GM19238 (cell line): ENCODE data around the gene HES6.

Experiments used
- DNase-seq: peaks from one replicate; pipeline ENCODE4 v3.0.0; 2011; ENCODE audit warnings: low spot score; ENCODE audit not compliant: insufficient read length

HES6 gene

GRCh38 chr2:238235856-238236255 is 4.0 kb downstream of the HES6 start:
- DNase-seq, result no peak

DNA sequence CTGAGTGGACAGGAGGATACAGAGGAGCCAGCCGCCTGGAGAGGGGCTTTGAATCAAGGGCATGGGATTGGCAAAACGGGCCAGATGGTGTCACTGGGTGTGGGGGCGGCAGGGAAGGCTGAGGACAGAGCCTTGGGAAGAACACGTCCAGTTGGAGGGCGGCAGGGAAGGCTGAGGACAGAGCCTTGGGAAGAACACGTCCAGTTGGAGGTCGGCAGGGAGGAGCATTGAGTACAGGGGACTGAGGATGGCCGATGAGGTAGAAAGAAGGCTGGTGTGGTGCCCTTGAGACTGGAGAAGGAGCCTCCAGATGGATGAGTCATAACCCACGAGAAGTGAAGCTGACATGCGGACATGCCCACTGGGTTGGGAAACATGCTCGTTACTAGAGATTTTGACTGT is 4.5 kb downstream of the HES6 start:
- DNase-seq, result no peak

DNA sequence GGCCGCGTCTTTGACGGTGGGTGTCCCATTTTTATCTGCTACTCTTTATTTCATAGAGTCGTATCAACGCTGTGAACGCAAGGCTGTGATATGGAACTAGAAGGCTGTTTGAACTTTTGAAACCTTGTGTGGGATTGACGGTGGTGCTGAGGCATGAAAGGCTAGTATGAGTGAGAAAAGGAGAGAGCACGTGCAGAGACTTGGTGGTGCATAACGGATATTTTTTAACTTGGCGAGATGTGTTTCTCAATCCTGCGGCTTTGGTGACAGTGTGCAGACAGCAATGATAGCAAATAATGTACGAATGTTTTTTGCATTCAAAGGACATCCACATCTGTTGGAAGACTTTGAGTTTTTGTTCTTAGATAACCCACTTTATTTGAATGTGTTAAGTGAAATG is 6.2 kb downstream of the HES6 start:
- no peak for DNase-seq

- no peak for DNase-seq
These were observed 8.0 kb downstream of the HES6 start for GRCh38 chr2:238231809-238232208.

DNA sequence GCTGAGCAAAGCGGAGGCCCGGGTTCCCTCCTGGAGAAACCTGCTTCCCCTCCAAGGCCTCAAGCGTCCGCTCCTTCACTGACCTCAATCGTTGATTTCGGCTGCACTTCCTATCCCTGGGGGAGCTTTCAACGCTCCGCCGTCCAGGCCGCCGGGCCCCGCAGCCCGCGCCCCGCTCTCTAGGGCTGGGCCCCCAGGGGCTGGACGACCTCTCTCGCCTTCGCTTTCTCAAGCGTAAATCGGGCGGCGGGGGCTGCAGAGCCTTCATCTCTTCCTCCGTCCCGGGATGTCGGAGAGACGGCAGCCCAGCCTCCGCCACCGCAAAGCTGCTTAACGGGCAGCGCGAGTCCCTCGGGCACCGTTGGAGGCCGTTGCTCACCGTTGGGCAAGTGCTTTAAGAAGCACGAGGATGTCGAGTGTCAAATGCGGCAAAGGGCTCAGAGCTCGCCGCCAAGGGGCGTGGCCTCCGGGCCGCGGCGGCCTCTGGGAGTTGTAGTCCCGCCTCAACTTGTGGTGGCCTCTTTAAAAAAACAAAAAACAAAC is 8.5 kb downstream of the HES6 start:
- DNase-seq, result peak; percentile 83

DNA sequence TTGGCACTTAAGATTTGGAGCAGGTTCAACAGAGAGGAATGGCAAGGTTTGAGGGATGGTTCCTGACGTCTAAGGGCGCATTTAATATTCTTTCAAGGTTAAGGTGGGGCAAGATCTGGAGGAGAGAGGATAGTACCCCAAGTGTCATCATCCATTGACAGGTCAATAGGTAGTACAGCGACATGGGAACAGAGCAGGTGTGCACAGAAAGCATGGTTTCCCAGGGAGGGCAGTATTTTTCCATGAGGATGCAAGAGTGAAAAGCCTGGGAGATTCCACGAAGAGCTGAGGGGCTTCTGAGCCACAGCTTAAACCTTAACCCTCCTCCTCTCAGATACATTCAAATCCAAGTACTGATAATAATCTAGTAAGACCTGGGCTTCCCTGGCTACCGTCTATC is 9.1 kb downstream of the HES6 start:
- no peak for DNase-seq

GRCh38 chr2:238228700-238229099 is 11.1 kb downstream of the HES6 start:
- DNase-seq, result no peak

- DNase-seq, result no peak
These were observed 12.2 kb downstream of the HES6 start for GRCh38 chr2:238227587-238228032.

DNA sequence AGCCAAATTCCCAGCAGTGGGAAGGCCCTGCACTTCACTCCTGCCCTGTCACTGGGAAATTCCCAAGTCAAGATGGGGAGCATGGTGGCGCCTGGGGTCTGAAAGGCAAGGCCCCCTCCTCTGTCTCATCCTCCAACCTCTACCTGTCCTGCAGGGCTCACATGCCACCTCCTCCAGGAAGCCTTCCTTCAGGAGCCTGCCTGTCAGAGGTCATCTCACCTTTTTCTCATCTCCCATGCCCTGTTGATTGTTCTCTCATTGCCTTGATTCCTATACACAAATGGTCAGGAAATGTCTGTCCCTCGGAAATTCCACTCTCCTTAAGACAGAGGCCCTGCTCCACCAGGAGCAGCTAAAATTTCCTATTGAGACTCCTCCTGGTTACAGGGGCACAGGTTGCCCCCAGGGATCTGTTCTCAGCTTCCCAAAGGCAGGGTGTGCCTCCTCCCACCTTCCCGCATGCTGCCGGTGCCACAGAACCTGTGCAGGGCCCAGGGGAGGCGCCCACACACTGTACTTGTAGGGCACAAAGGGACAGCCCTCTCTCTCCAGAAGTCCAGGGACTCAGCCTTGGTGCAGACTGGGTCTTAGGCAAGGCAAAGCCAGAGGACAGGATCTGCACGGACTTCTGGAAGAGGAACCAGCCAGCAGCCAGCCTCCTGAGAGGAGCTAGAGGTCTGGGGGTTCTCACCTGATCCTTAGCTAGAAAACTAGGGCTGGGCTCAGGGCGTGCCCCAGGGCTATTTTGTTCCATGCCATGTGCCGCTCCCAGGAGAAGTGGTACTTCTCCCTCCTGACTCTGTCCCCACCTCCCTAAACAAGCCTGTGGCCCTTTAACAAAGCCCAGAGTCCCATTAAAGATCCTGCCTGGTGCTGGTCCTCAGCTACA is 12.9 kb downstream of the HES6 start:
- DNase-seq, result no peak

DNA sequence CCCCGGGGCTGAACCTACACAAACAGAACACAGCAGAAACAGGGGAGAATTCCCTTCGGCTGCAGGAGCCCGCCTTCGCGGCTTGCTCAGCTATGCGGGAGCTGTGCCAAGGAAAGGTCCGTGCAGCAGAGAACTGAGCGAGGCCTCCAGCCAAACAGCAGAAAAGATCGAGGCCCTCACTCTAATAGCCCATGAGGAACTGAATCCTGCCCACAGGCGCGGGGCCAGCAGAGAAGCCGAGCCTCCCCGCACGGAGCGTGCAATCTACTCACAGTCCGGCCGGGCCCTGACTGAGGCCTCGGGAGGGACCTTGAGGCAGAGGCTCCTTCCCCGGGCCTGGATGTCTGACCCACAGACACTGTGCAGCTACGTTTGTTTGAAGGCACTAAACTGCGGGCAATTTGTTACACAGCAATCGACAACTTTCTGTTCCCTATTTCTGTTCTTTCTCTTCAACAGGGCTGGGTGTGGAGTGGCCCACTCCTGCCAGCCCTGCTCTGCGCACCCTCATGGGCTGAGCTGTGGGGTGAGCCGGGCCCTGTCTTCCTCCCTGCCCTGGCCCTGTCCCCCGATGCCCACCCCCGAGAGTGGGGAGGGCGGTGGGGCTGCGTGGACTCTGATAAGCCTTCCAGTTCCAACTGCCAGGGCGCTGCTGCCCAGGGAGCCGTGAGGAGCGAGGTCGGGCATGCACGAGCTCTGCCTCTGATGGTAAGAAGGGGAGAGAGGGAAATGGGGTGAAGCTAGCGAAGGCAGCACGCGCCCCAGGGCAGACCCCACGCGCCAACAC is 13.7 kb downstream of the HES6 start:
- DNase-seq, result no peak

DNA sequence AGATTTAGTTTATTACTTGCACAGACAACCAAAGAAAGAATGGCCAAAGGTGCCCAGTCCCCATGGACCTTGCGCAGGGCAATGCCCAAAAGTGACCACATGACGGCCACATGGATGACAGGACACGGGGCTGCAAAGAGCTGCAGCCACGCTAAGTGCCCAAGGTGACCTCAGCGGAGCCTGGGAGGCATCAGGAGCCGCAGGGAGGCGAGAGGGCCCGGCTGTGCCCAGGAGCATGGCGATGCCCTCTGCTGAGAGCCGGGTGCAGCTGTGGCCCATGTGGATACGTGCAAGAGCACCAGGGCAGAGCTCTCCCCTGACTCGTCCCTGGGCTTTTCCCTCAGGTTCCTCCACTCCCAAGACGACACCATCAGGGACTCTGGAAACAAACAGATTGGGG is 14.7 kb downstream of the HES6 start:
- DNase-seq, result no peak

DNA sequence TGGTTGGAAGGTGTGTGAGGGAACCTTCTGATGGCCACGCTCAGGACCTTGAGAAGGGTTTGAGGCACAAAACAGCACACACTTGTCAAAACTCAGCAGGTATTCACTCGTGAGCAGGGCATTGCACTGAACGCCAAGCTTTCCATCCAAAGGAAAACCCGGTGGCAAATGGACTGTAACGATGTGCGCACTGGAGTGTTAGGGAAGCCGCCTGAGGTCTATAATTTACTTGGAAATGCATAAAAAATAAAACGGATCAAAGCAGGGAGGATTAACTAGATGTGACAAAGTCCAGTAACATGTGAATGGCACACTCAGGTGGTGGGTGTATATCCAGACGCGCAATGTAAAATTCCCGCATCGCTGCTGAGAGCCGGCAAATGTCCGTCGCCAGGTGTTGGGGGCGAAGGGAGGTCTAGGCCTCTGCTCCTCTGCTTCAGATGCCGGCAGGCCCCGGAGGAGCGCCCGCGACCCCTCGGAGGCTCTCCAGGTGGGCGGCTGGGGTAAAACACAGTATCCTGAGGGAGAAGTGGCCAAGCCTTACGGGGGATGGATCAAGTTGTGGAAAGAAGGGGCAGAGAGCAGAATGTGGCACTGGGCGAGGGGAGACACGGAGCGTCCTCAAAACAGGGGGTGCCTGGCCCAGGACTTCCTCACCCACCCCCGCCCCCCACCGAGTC is 15.3 kb downstream of the HES6 start:
- no peak for DNase-seq

DNA sequence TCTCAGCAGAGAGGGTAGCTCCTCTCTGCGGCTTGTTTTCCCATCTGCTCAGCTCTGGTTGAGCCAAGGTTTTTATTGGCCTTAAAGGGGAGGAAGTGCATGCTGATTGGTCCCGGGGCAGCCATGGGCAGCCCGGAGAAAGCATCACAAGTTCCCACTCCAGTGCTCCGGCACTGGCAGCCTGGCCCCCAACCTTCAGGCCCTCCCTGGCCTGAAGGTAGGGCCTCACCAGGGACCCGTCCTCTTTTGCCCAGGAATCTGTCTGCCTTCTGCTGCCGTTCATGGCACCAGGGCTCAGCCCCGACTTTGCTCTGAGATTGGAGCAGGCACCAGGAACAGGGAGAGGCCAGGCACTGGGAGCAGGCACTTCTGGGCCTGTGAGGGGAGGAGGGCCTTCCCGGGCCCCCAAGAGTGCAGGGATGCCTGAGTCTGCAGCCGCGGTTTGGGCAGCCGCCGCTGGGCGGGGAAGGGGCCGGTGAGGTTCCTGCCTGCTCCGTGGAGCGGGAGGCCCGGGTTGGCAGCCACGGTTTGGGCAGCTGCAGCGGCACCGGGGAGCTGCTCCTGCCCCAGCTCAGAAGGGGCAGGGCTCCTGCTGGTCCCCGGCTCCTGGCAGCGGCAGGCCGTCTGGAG is 18.8 kb downstream of the HES6 start:
- no peak for DNase-seq

GRCh38 chr2:238220274-238220891 is 19.5 kb downstream of the HES6 start:
- no peak for DNase-seq

DNA sequence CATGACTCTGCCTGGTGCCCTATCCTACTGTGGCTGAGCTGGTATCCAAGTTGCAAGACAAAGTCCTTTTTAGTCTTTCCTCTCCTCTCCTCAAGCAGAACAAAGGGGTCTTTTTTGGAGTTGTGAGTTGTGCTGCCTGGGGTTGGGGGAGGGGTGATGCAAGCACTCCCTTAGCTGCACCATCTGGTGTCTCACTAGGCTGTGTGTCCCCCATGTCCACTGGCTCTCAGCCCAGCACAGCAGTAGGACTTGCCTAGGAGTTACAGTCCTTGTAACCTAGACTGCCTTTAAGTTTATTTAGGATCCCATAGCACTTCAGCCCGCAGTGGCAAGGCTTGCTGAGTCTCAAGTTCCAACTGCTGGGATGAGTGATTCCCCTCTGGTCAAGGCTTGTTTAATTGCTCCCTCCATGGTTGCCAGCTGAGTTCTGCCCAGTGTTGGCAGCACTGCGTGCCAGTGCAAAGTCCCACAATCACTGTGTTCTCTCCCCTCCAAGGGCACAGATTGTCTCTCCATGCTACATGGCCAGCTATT is 23.1 kb downstream of the HES6 start:
- no peak for DNase-seq

DNA sequence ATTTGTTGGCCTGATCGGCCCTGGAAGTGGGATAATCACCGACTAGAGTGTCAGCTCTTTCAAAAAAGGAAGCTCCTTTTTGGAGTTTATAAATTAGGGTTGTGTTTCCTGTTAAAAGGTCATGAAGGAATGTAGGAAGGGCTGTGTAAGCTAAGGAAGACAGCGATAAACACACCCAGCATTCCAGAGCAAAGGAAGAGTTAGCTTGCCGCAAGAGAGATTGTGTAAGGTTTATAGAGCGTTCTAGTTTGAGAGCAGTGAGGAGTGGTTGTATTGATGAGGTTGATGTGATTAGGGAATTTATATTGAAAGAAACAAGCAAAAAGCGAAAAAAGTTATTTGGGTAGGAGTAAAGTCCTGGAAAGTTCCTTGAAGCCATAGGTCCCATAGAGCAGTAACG is 32.8 kb downstream of the HES6 start:
- DNase-seq, result no peak

- DNase-seq, result no peak
These were observed 35.7 kb downstream of the HES6 start for GRCh38 chr2:238203973-238204683.

DNA sequence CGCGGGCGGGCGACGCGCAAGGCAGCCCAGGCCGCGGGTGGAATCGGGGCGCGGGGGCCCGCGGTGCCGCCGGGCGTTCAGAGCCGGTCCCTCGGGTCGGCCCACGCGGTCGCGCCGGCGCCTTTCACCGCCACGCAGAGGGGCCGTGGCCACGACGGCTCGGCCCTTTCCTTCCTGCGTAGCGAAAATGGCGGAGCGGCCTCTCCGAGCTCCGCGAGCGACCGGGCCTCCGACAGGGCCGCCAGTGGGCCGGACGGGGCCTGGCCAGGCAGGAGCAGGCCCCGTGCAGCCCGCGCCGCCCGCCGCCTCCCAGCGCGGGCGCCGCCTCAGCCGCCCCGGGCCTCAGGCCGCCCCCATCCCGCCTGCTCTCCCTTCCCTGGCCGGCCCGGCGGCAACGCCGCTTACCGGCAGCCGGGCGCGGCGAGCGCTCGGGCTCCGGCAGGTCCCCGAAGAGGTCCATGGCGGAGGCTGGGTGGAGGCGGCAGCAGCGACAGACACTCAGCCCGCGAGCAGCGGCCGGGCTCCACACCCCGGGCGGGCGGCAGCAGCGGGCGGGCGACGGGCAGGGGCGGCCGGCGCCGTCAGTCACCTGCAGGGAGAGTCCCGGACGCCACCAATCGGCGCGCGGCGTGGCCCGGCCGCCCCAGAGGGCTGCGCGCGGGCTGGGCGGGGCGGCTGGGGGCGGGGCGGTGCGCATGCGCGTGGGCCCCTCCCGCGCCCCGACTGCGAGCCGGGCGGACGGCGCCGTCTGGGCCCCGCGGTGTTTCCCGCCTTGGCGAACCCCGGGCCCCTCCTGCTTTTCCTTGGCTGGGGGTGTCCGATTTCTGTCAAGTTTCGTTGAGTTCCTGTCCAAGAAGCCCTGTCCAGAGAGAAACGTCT is 36.5 kb downstream of the HES6 start, which contains the start of gene ILKAP:
Gene ILKAP, minus strand, starts transcription at position 602 of the 879 bp plus-strand sequence. Its CDS starts 142 bp downstream, at position 460.
- DNase-seq, result peak; percentile 99
